Heart right ventricle (tissue), 16 donors: ENCODE results near the gene PSME4. TPM values are rescaled to one million over a fixed set of nuclear protein-coding genes. Genes with fewer than 3 reads are reported as not detected.
"Not testable (repeated sequence)": the region's sequence is repeated elsewhere in the genome, so short reads cannot be mapped to it uniquely, and the experiment has no call there.

Source experiments
- ATAC-seq, 8 donors: fragments of 200-7000 bp; cut with Tn5 transposase; one replicate each; pipeline ENCODE4 v1.9.1; 2020; ENCODE audit warnings: mild to moderate bottlenecking in 8 of 8, moderate library complexity in 8 of 8, moderate number of reproducible peaks in 1 of 8
- DNase-seq, 2 donors: peaks; one replicate each; pipeline ENCODE4 v3.0.0-alpha.2; 2020
- H3K27ac ChIP-seq, 10 donors: fragments of 200-600 bp; sonication (generic) in 2 of 10; one replicate each; pipeline versions ENCODE4 v1.5.0 to v1.8.0; 2020 to 2022; ENCODE audit warnings: mild to moderate bottlenecking in 3 of 10
- H3K27me3 ChIP-seq, 7 donors: fragments of 200-600 bp; one replicate each; pipeline ENCODE4 v1.8.0; 2021 to 2022; ENCODE audit warnings: mild to moderate bottlenecking in 2 of 7
- H3K36me3 ChIP-seq, 9 donors: fragments of 200-600 bp; sonication (generic) in 1 of 9; one replicate each; pipeline versions ENCODE4 v1.5.0 to v1.8.0; 2020 to 2022; ENCODE audit warnings: mild to moderate bottlenecking in 2 of 9
- H3K4me1 ChIP-seq, 9 donors: fragments of 200-600 bp; sonication (generic) in 1 of 9; one replicate each; pipeline versions ENCODE4 v1.5.0 to v1.8.0; 2020 to 2022; ENCODE audit warnings: mild to moderate bottlenecking in 4 of 9
- H3K4me3 ChIP-seq, 10 donors: fragments of 200-600 bp; sonication (generic) in 2 of 10; one replicate each; pipeline versions ENCODE4 v1.5.0 to v1.8.0; 2020 to 2022; ENCODE audit warnings: mild to moderate bottlenecking in 7 of 10, moderate library complexity in 2 of 10
- H3K9me3 ChIP-seq, 11 donors: fragments of 200-600 bp in 10 of 11; sonication (generic) in 2 of 11; one replicate each; pipeline versions ENCODE4 v1.5.0 to v1.8.0; 2013 to 2022; ENCODE audit warnings: mild to moderate bottlenecking in 2 of 11, control low read depth in 1 of 11, moderate library complexity in 1 of 11
- CTCF ChIP-seq, 9 donors: fragments of 200-600 bp; sonication (generic) in 2 of 9; IDR thresholded peaks; one replicate each; pipeline versions ENCODE4 v1.5.0 to v1.8.0; 2021 to 2022; ENCODE audit warnings: antibody characterized with exemption in 9 of 9, mild to moderate bottlenecking in 5 of 9, moderate library complexity in 1 of 9
- WGBS, 2 donors: extraction: QIAGEN DNeasy Blood & Tissue Kit; methylation state at CpG; one replicate each; pipeline ENCODE4 v1.1.7; 2013; ENCODE audit warnings: inconsistent platforms in 1 of 2; 5-methylcytosine and 5-hydroxymethylcytosine counted together
- intact Hi-C, 10 donors: fragments of 100-400 bp; cut with DNase I; formaldehyde crosslinking; loops; one replicate each; pipeline versions ENCODE4 v1.11.1 to v1.14.2; 2022
- polyA plus RNA-seq, 2 donors: library from polyadenylated mRNA; stranded (reverse); fragments of 200-250 nt; gene quantifications; one replicate each; pipeline ENCODE4 v1.2.3, GENCODE V29; 2013
- total RNA-seq, 10 donors: library from RNA; stranded (reverse); fragmentation: NEBNext Ultra II Directional in 3 of 10; extraction: Animal tissue kit (Norgen Biotek cat#: 25700) in 3 of 10; gene quantifications; one replicate each; pipeline versions ENCODE4 v1.2.1 to v1.2.4, GENCODE V29; 2021 to 2023
- donor health status: Arrhythmogenic right ventricular cardiomyopathy.
- donor health status: ischemic (EF 13 %, LVEDD 7.1; RV severe dilation, severe dysfunction).
- donor health status: healthy with polysubstance abuse.
- donor health status: DM: no; HTN: yes; CAD: no.
- donor health status: DM: no; HTN: no; CAD: no.
- donor health status: ischemic (EF 25% LVEDD 6.9; RV normal size, moderate dysfunction).
- donor health status: ischemic (EF 25% LVEDD 5.7; RV mildly dilated, moderate dysfunction).
- donor health status: healthy.
- donor health status: DM: yes; HTN: yes; CAD: no.
- donor health status: Ischemic cardiomyopathy.
- donor health status: ischemic (EF 35%, LVEDD 5.7; RV mildly dilated, moderate dysfunction).
- donor health status: nonischemic (EF 11% LVEDD 7.7; RV severe dilation, severe dysfunction).
- donor health status: DM: yes; HTN: yes; CAD: no.
- donor health status: PGD.
- donor health status: ischemic (EF 29% LVEDD 5.4; RV normal size, mild dysfunction).
- donor health status: nonischemic (EF 23%, LVEDD 6.1; RV moderate dilation, normal function).

Gene PSME4
- total and polyA plus RNA-seq, 12 donors = 36.1 to 77.8 (median 65.6) TPM

DNA sequence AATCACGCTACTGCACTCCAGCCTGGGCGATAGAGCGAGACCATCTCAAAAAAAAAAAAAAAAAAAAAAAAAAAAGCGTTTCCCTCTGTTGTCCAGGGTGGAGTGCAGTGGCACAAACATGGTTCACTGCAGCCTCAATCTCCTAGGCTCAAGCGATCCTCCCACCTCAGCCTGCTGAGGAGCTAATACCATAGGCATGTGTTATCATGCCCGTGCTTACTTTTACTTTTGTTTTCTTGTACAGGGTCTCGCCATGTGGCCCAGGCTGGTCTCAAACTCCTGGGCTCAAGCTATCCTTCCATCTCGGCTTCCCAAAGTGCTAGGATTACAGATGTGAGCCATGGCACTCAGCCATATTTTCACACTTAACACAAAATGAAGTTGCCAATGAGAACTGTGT, 37.5 kb downstream of the PSME4 start:
- DNase-seq = no peak
- Histone ChIP-seq H3K4me3 (no peak overlapping the region), H3K27me3 (no peaks in the 10 kb centered on the region), H3K9me3 (no peaks in the 10 kb centered on the region), H3K27ac (no peak overlapping the region), H3K36me3 (peaks cover 0 to 100% (median 52%) of the 10 kb centered on the region in 9 donors), H3K4me1 (no peaks in the 10 kb centered on the region)
- no peak for ATAC-seq
- TF ChIP-seq CTCF (IDR thresholded peaks at IDR 0.05) = no peak
- 94 to 95% methylated on average over 7 to 8 of the region's 8 CpGs for WGBS, 2 donors
- intact Hi-C loops = loop anchor here in 1 of 10 donors (10.0 kb wide), 1 partner anchor 49 kb away; no protein-coding TSS in a partner anchor

DNA sequence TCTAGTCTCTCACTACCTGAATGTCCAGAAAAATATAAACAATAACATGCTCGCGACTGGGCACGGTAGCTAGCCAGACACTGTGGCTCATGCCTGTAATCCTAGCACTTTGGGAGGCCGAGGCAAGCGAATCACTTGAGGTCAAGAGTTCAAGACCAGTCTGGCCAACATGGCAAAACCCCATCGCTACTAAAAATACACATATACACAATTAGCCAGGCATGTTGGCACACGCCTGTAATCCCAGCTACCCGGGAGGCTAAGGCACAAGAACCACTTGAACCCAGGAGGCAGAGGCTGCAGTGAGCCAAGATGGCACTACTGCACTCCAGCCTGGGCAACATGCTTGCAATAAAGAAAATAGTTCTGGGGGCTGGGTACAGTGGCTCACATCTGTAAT, 44.5 kb downstream of the PSME4 start:
- H3K9me3 ChIP-seq, H3K27ac ChIP-seq, H3K27me3 ChIP-seq, H3K4me3 ChIP-seq, intact Hi-C loops, H3K4me1 ChIP-seq: not testable (repeated sequence)
- peaks cover 0 to 97% (median 73%) of the 10 kb centered on the region in 9 donors for H3K36me3 ChIP-seq
- DNase-seq (peak in 1 of 2 donors; percentile 9), ATAC-seq (peak in 3 of 8 donors; percentile 25 to 81 (median 59))
- 60 to 80% methylated on average over 8 of the region's 8 CpGs for WGBS, 2 donors

- ATAC-seq = no peak
- Histone ChIP-seq H3K27ac (no peak overlapping the region), H3K9me3 (no peaks in the 10 kb centered on the region), H3K4me3 (no peak overlapping the region), H3K36me3 (peaks cover 0 to 90% (median 21%) of the 10 kb centered on the region in 9 donors), H3K4me1 (no peaks in the 10 kb centered on the region), H3K27me3 (no peaks in the 10 kb centered on the region)
- no peak for TF ChIP-seq CTCF (IDR thresholded peaks at IDR 0.05)
- DNase-seq = no peak
- 80 to 87% methylated on average over 3 of the region's 3 CpGs for WGBS, 2 donors
- intact Hi-C loops = no loop called here
Observed at GRCh38 chr2:53913721-53914120, 57.1 kb downstream of the PSME4 start.

- Histone ChIP-seq H3K36me3 (peaks cover 0 to 90% (median 24%) of the 10 kb centered on the region in 9 donors), H3K27ac (no peak overlapping the region), H3K4me3 (no peak overlapping the region), H3K4me1 (peaks cover 0 to 10% (median 0%) of the 10 kb centered on the region in 9 donors), H3K27me3 (no peaks in the 10 kb centered on the region), H3K9me3 (no peaks in the 10 kb centered on the region)
- TF ChIP-seq CTCF (IDR thresholded peaks at IDR 0.05) = no peak
- DNase-seq (no peak), ATAC-seq (no peak)
- intact Hi-C loops = no loop called here
- 86 to 88% methylated on average over 4 of the region's 4 CpGs for WGBS, 2 donors
Observed at GRCh38 chr2:53911434-53912189, 59.2 kb downstream of the PSME4 start.

DNA sequence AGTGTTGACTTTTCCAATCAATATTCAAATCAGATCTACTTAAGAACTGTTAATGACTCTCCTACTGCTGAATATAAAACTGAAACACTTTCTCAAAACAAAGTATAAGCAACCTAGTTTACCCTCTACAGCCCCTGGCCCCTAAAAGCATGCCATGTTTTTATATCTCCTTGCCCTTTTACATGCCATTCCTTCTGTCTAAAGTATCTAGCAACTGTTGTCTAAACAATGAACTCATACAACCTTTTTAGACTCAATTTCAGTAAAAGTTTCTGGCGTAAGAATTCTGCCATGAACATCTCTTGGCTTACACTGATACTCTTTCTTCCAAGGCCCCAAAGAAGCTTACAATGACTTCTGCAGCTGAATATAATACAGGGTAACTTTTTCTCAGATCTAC, 63.2 kb downstream of the PSME4 start:
- H3K27ac ChIP-seq = peak overlapping the region in 3 of 10 donors; percentile 2 to 21 (median 5)
- H3K4me3 ChIP-seq = no peak overlapping the region
- peak in 1 of 8 donors; percentile 64 for ATAC-seq
- intact Hi-C loops = no loop called here
- no peak for DNase-seq
- WGBS, 2 donors = 72 to 75% methylated on average over 1 of the region's 1 CpG
- no peak for TF ChIP-seq CTCF (IDR thresholded peaks at IDR 0.05)
- no peaks in the 10 kb centered on the region for H3K9me3 ChIP-seq
- peaks cover 0 to 94% (median 43%) of the 10 kb centered on the region in 9 donors for H3K36me3 ChIP-seq
- no peaks in the 10 kb centered on the region for H3K27me3 ChIP-seq
- peaks cover 0 to 10% (median 0%) of the 10 kb centered on the region in 9 donors for H3K4me1 ChIP-seq
